Kidney (tissue), 14 donors: ENCODE data around the gene BAIAP3. TPM values are rescaled to one million over a fixed set of nuclear protein-coding genes. Genes with fewer than 3 reads are reported as not detected.

Experiments used
- DNase-seq, 5 donors: peaks; one replicate each; pipeline ENCODE4 v3.0.0-alpha.2; 2013 to 2020
- FAIRE-seq: peaks from 2 replicates; lab custom pipeline; 2012; peaks lifted over from hg19 to GRCh38; lab: Jason Lieb, UNC
- H3K27ac ChIP-seq, 2 donors: one replicate each; pipeline ENCODE4 v1.7.0; 2013; ENCODE audit warnings: low read depth in 2 of 2, low read length in 2 of 2, inconsistent platforms in 1 of 2
- H3K27me3 ChIP-seq: one replicate; pipeline ENCODE4 v1.7.1; 2013; ENCODE audit warnings: low read length, inconsistent platforms; ENCODE audit not compliant: control insufficient read depth, insufficient read depth
- H3K36me3 ChIP-seq, 3 donors: one replicate each; pipeline versions ENCODE4 v1.7.0 to v1.7.1; 2013; ENCODE audit warnings: low read length in 3 of 3, control low read depth in 1 of 3, inconsistent platforms in 1 of 3; ENCODE audit not compliant: insufficient read depth in 3 of 3, control insufficient read depth in 2 of 3
- H3K4me1 ChIP-seq, 3 donors: one replicate each; pipeline versions ENCODE4 v1.7.0 to v1.7.1; 2013; ENCODE audit warnings: low read length in 3 of 3, inconsistent platforms in 1 of 3, low read depth in 1 of 3; ENCODE audit not compliant: control insufficient read depth in 2 of 3, insufficient read depth in 2 of 3
- H3K4me3 ChIP-seq, 3 donors: one replicate each; pipeline versions ENCODE4 v1.7.0 to v1.8.1; 2013; ENCODE audit warnings: low read length in 3 of 3, control low read depth in 1 of 3, inconsistent platforms in 1 of 3
- H3K9ac ChIP-seq, 3 donors: one replicate each; pipeline versions ENCODE4 v1.7.0 to v1.7.1; 2013; ENCODE audit warnings: low read length in 3 of 3, control low read depth in 1 of 3, inconsistent platforms in 1 of 3
- H3K9me3 ChIP-seq, 3 donors: one replicate each; pipeline versions ENCODE4 v1.7.0 to v1.7.1; 2013; ENCODE audit warnings: low read length in 3 of 3, control low read depth in 1 of 3, inconsistent platforms in 1 of 3; ENCODE audit not compliant: control insufficient read depth in 2 of 3, insufficient read depth in 1 of 3
- CTCF ChIP-seq: IDR thresholded peaks from 3 replicates; pipeline ENCODE4 v1.5.1; 2012; ENCODE audit warnings: mild to moderate bottlenecking, moderate library complexity, borderline replicate concordance; ENCODE audit not compliant: insufficient read depth; ENCODE audit errors: extremely low read depth
- intact Hi-C: fragments of 100-400 bp; cut with DNase I; formaldehyde crosslinking; loops from one replicate; pipeline ENCODE4 v1.11.1; 2022
- polyA plus RNA-seq: library from polyadenylated mRNA; stranded (reverse); fragments of 350-450 nt; fragmentation: Illumina TruSeq; extraction: RNeasy Lipid Tissue Mini Kit (QIAGEN cat#74804); gene quantifications from one replicate; pipeline ENCODE4 v1.2.3, GENCODE V29; 2014; ENCODE audit warnings: low read depth, low replicate concordance; ENCODE audit not compliant: insufficient read depth
- total RNA-seq: library from RNA; stranded (reverse); fragmentation: NEBNext Ultra II Directional; extraction: Animal tissue kit (Norgen Biotek cat#: 25700); gene quantifications from one replicate; pipeline ENCODE4 v1.2.1, GENCODE V29; 2021
- donor health status: control.
- donor health status: control.
- donor health status: control.
- donor health status: control.
- donor health status: control.
- donor health status: DM: yes; HTN: yes; CAD: no.
- donor health status: Normal renal cell carcinoma (clear cell type).

Gene BAIAP3
- total and polyA plus RNA-seq, 2 donors from 2014 or later = 8.0 to 8.2 TPM

- FAIRE-seq = no peak
- TF ChIP-seq CTCF = no peak
- Histone ChIP-seq H3K36me3 (peaks cover 0 to 25% (median 4%) of the 10 kb centered on the region in 3 donors), H3K4me1 (no peaks in the 10 kb centered on the region), H3K4me3 (no peak overlapping the region), H3K9me3 (no peaks in the 10 kb centered on the region), H3K27ac (no peak overlapping the region), H3K9ac (no peak overlapping the region), H3K27me3 (no peaks in the 10 kb centered on the region)
- no peak for DNase-seq
- intact Hi-C loops = no loop called here
These were observed 7.6 kb upstream of the BAIAP3 start for GRCh38 chr16:1325673-1326371.

GRCh38 chr16:1326391-1326790, 7.1 kb upstream of the BAIAP3 start:
- FAIRE-seq = no peak
- H3K4me1 ChIP-seq = peaks cover 0 to 3% (median 2%) of the 10 kb centered on the region in 3 donors
- H3K9me3 ChIP-seq = no peaks in the 10 kb centered on the region
- no peak for DNase-seq
- no peak for TF ChIP-seq CTCF
- intact Hi-C loops = no loop called here
- no peak overlapping the region for H3K9ac ChIP-seq
- H3K27ac ChIP-seq = no peak overlapping the region
- H3K4me3 ChIP-seq = no peak overlapping the region
- H3K27me3 ChIP-seq = no peaks in the 10 kb centered on the region
- peaks cover 0 to 20% (median 2%) of the 10 kb centered on the region in 3 donors for H3K36me3 ChIP-seq

- DNase-seq (no peak), FAIRE-seq (no peak)
- intact Hi-C loops = no loop called here
- Histone ChIP-seq H3K9me3 (no peaks in the 10 kb centered on the region), H3K4me1 (peaks cover 0 to 8% (median 8%) of the 10 kb centered on the region in 3 donors), H3K36me3 (peaks cover 0 to 16% (median 0%) of the 10 kb centered on the region in 3 donors), H3K27me3 (no peaks in the 10 kb centered on the region), H3K4me3 (no peak overlapping the region), H3K9ac (no peak overlapping the region), H3K27ac (no peak overlapping the region)
- TF ChIP-seq CTCF = no peak
These were observed 6.4 kb upstream of the BAIAP3 start for GRCh38 chr16:1326946-1327618.
